Measurements from ENCODE around the gene VMP1.
A peak's percentile ranks its signal among the peaks of the same experiment; 100 is the strongest.
"Not testable (repeated sequence)": the region's sequence is repeated elsewhere in the genome, so short reads cannot be mapped to it uniquely, and the experiment has no call there.

VMP1 gene

GRCh38 chr17:59754552-59754951, 47.1 kb downstream of the VMP1 start:
- peak in 1 of 3 experiments; percentile 46 for DNase-seq (ENCODE audit: low read depth in 3 of 3)

- not testable (repeated sequence) for DNase-seq (ENCODE audit: low read depth in 3 of 3)
Measured at GRCh38 chr17:59755069-59755468, 47.6 kb downstream of the VMP1 start.

- DNase-seq (ENCODE audit: low read depth in 3 of 3) = no peak
Measured at GRCh38 chr17:59756236-59756818, 48.9 kb downstream of the VMP1 start.

- no peak for DNase-seq (ENCODE audit: low read depth in 3 of 3)
Measured at GRCh38 chr17:59757043-59757442, 49.6 kb downstream of the VMP1 start.

- DNase-seq (ENCODE audit: low read depth in 3 of 3) = no peak
Measured at GRCh38 chr17:59757470-59757869, 50.0 kb downstream of the VMP1 start.

- DNase-seq (ENCODE audit: low read depth in 3 of 3) = no peak
Measured at GRCh38 chr17:59757881-59758385, 50.5 kb downstream of the VMP1 start.

GRCh38 chr17:59758998-59759651, 51.7 kb downstream of the VMP1 start:
- DNase-seq (ENCODE audit: low read depth in 3 of 3) = not testable (repeated sequence)

- no peak for DNase-seq (ENCODE audit: low read depth in 3 of 3)
Measured at GRCh38 chr17:59760160-59760559, 52.7 kb downstream of the VMP1 start.

GRCh38 chr17:59761385-59762048, 54.1 kb downstream of the VMP1 start:
- no peak for DNase-seq (ENCODE audit: low read depth in 3 of 3)

- DNase-seq (ENCODE audit: low read depth in 3 of 3) = no peak
Measured at GRCh38 chr17:59762049-59762823, 54.8 kb downstream of the VMP1 start.

GRCh38 chr17:59762824-59763374, 55.4 kb downstream of the VMP1 start:
- no peak for DNase-seq (ENCODE audit: low read depth in 3 of 3)

- no peak for DNase-seq (ENCODE audit: low read depth in 3 of 3)
Measured at GRCh38 chr17:59763861-59764260, 56.4 kb downstream of the VMP1 start.

- no peak for DNase-seq (ENCODE audit: low read depth in 3 of 3)
Measured at GRCh38 chr17:59764292-59764741, 56.9 kb downstream of the VMP1 start.

- no peak for DNase-seq (ENCODE audit: low read depth in 3 of 3)
Measured at GRCh38 chr17:59765038-59765437, 57.6 kb downstream of the VMP1 start.

- no peak for DNase-seq (ENCODE audit: low read depth in 3 of 3)
Measured at GRCh38 chr17:59766491-59766890, 59.0 kb downstream of the VMP1 start.

- no peak for DNase-seq (ENCODE audit: low read depth in 3 of 3)
Measured at GRCh38 chr17:59767176-59767575, 59.7 kb downstream of the VMP1 start.

- no peak for DNase-seq (ENCODE audit: low read depth in 3 of 3)
Measured at GRCh38 chr17:59769887-59770286, 62.4 kb downstream of the VMP1 start.

- no peak for DNase-seq (ENCODE audit: low read depth in 3 of 3)
Measured at GRCh38 chr17:59771093-59771492, 63.6 kb downstream of the VMP1 start.

- no peak for DNase-seq (ENCODE audit: low read depth in 3 of 3)
Measured at GRCh38 chr17:59775786-59776350, 68.4 kb downstream of the VMP1 start.

GRCh38 chr17:59776577-59776976, 69.1 kb downstream of the VMP1 start:
- no peak for DNase-seq (ENCODE audit: low read depth in 3 of 3)

- DNase-seq (ENCODE audit: low read depth in 3 of 3) = no peak
Measured at GRCh38 chr17:59777033-59777432, 69.6 kb downstream of the VMP1 start.
